GM23338 (cell line): ENCODE measurements around the gene ICAM5. TPM values are rescaled to one million over a fixed set of nuclear protein-coding genes. Genes with fewer than 3 reads are reported as not detected.

ENCODE experiments used
- ATAC-seq: fragments of 200-7000 bp; cut with Tn5 transposase; 3 replicates; pipeline ENCODE4 v1.9.1; 2020
- DNase-seq: peaks from one replicate; pipeline ENCODE4 v3.0.0-alpha.2; 2015; ENCODE audit warnings: low spot score
- H2AFZ ChIP-seq: fragments of 200-600 bp; sonication (generic); 2 replicates; pipeline ENCODE4 v1.8.0; 2016; ENCODE audit warnings: antibody characterized with exemption, mild to moderate bottlenecking, moderate library complexity
- H3F3A ChIP-seq: fragments of 200-600 bp; sonication (generic); replicated peaks from 2 replicates; pipeline ENCODE4 v1.8.0; 2017; ENCODE audit warnings: antibody characterized with exemption, mixed run types, low read depth
- H3K27ac ChIP-seq: fragments of 200-600 bp; sonication (generic); 2 replicates; pipeline ENCODE4 v1.6.1; 2016; ENCODE audit warnings: low read depth
- H3K27me3 ChIP-seq: fragments of 200-600 bp; sonication (generic); 2 replicates; pipeline ENCODE4 v1.8.0; 2016; ENCODE audit warnings: mild to moderate bottlenecking, mixed run types, moderate library complexity; ENCODE audit not compliant: insufficient read depth
- H3K36me3 ChIP-seq: fragments of 200-600 bp; sonication (generic); 2 replicates; pipeline ENCODE4 v1.8.0; 2016; ENCODE audit warnings: mild to moderate bottlenecking; ENCODE audit not compliant: insufficient read depth
- H3K4me1 ChIP-seq: fragments of 200-600 bp; sonication (generic); 2 replicates; pipeline ENCODE4 v1.8.0; 2016; ENCODE audit warnings: mild to moderate bottlenecking, moderate library complexity; ENCODE audit not compliant: insufficient read depth
- H3K4me2 ChIP-seq: fragments of 200-600 bp; sonication (generic); 2 replicates; pipeline ENCODE4 v1.7.1; 2017; ENCODE audit warnings: mixed run types
- H3K4me3 ChIP-seq: fragments of 200-600 bp; sonication (generic); 2 replicates; pipeline ENCODE4 v1.6.1; 2016; ENCODE audit warnings: mixed run types
- H3K79me2 ChIP-seq: fragments of 200-600 bp; sonication (generic); replicated peaks from 2 replicates; pipeline ENCODE4 v1.8.0; 2017; ENCODE audit warnings: mild to moderate bottlenecking; ENCODE audit not compliant: insufficient read depth
- H3K9me2 ChIP-seq: fragments of 200-600 bp; sonication (generic); 2 replicates; pipeline ENCODE4 v1.8.0; 2017; ENCODE audit not compliant: insufficient read depth
- H4K20me1 ChIP-seq: fragments of 200-600 bp; sonication (generic); replicated peaks from 2 replicates; pipeline ENCODE4 v1.8.0; 2017; ENCODE audit warnings: mild to moderate bottlenecking; ENCODE audit not compliant: insufficient read depth
- H3K27ac Mint-ChIP-seq: 2 replicates; pipeline ENCODE4 v1.8.0; 2020; ENCODE audit warnings: inconsistent platforms, mild to moderate bottlenecking, moderate library complexity, mixed read lengths
- H3K27me3 Mint-ChIP-seq: 3 replicates; pipeline ENCODE4 v1.8.0; 2022; ENCODE audit warnings: low read depth, mild to moderate bottlenecking, moderate library complexity, mixed read lengths, inconsistent platforms; ENCODE audit not compliant: insufficient read depth, poor library complexity
- H3K36me3 Mint-ChIP-seq: 3 replicates; pipeline ENCODE4 v1.8.0; 2021; ENCODE audit warnings: low read depth, mild to moderate bottlenecking, inconsistent platforms, moderate library complexity, mixed read lengths
- H3K4me1 Mint-ChIP-seq: 3 replicates; pipeline ENCODE4 v1.8.0; 2020; ENCODE audit warnings: mild to moderate bottlenecking, inconsistent platforms, mixed read lengths
- H3K4me3 Mint-ChIP-seq: 3 replicates; pipeline ENCODE4 v1.8.0; 2021; ENCODE audit warnings: moderate library complexity, mild to moderate bottlenecking, inconsistent platforms, mixed read lengths
- H3K9me3 Mint-ChIP-seq: 3 replicates; pipeline ENCODE4 v1.8.0; 2020; ENCODE audit warnings: moderate library complexity, mild to moderate bottlenecking, inconsistent platforms, mixed read lengths
- CREB1 ChIP-seq: fragments of 250-450 bp; sonication (Bioruptor Pico); IDR thresholded peaks from 2 replicates; pipeline ENCODE4 v1.5.0; 2020; ENCODE audit warnings: low read depth, mild to moderate bottlenecking, moderate library complexity
- ETS1 ChIP-seq: IDR thresholded peaks from 2 replicates; pipeline ENCODE4 v1.6.1; 2016; ENCODE audit warnings: antibody characterized with exemption
- EZH2 ChIP-seq: fragments of 200-600 bp; sonication (generic); IDR thresholded peaks from one replicate; pipeline ENCODE4 v1.8.0; 2017; ENCODE audit warnings: antibody characterized with exemption, mild to moderate bottlenecking, low read depth; ENCODE audit not compliant: unreplicated experiment
- EZH2phosphoT487 ChIP-seq: fragments of 200-600 bp; sonication (generic); IDR thresholded peaks from one replicate; pipeline ENCODE4 v1.8.1; 2018; ENCODE audit warnings: antibody characterized with exemption; ENCODE audit not compliant: unreplicated experiment
- JUNB ChIP-seq: IDR thresholded peaks from one replicate; pipeline ENCODE4 v1.6.1; 2016; ENCODE audit warnings: antibody characterized with exemption; ENCODE audit not compliant: unreplicated experiment
- NANOG ChIP-seq: IDR thresholded peaks from 2 replicates; pipeline ENCODE4 v1.6.1; 2016; ENCODE audit warnings: antibody characterized with exemption, borderline replicate concordance
- POLR2AphosphoS5 ChIP-seq: IDR thresholded peaks from 2 replicates; pipeline ENCODE4 v1.6.1; 2016; ENCODE audit warnings: antibody characterized with exemption, low read depth
- REST ChIP-seq: IDR thresholded peaks from one replicate; pipeline ENCODE4 v1.6.1; 2018; ENCODE audit warnings: antibody characterized with exemption; ENCODE audit not compliant: unreplicated experiment
- STAT1 ChIP-seq: IDR thresholded peaks from one replicate; pipeline ENCODE4 v1.6.1; 2016; ENCODE audit warnings: antibody characterized with exemption; ENCODE audit not compliant: unreplicated experiment
- ZNF114 ChIP-seq: fragments of 250-450 bp; sonication (Bioruptor Pico); IDR thresholded peaks from 2 replicates; pipeline ENCODE4 v1.5.0; 2020; ENCODE audit warnings: mild to moderate bottlenecking, moderate library complexity
- ZNF331 ChIP-seq: fragments of 250-450 bp; sonication (Bioruptor Pico); IDR thresholded peaks from 2 replicates; pipeline ENCODE4 v1.5.0; 2020; ENCODE audit warnings: low read depth, mild to moderate bottlenecking, moderate library complexity
- polyA plus RNA-seq: library from polyadenylated mRNA; unstranded; fragments of >200 nt; fragmentation: Nextera tagmentation; extraction: Ambion mirVana; gene quantifications from 2 replicates; pipeline ENCODE4 v1.2.1, GENCODE V29; 2016
- total RNA-seq: library from RNA; depleted of rRNA; stranded (reverse); fragments of >200 nt; shearing (Covaris generic); gene quantifications from 2 replicates; pipeline ENCODE4 v1.2.3, GENCODE V29; 2014
- TF ChIP-seq, protein P1 (sequence below): fragments of 250-450 bp; sonication (Bioruptor Pico); IDR thresholded peaks from 2 replicates; pipeline ENCODE4 v1.5.0; 2020; ENCODE audit warnings: mild to moderate bottlenecking, moderate library complexity

Gene ICAM5
- total and polyA plus RNA-seq, 2 experiments from 2014 or later = 0.47 to 4.6 TPM

DNA sequence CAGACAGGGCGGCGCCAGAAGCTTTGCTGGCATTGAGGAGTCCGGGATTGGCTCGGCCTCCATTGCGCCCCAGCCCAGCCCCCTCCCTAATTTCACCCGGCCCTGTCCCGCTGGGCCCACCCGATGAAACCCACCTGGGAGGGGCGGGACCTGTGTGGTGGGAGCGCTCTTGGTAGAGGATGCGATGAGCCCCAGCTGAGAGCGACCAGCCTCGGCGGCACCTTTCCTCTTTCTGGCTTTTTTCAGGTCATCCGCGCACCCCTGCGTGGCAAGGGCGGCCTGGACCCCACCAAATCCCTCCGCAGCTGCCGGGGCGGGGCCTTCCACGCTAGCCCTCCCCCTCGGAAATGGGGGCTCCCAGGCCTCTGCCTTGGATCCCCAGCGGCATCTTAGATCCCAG lies 19.7 kb downstream of the ICAM5 start, which contains the start of gene ZGLP1:
Gene ZGLP1 (minus strand): TSS at position 393 of the 400 bp plus-strand sequence.
- ATAC-seq (no peak), DNase-seq (no peak)
- Histone ChIP-seq H2AFZ (no peak within 1 kb of the TSS), H3K79me2 (peaks cover under 1% of the 10 kb centered on the region; the same call in 1 of the 2 replicates), H3F3A (no peaks in the 10 kb centered on the region), H3K4me3 (no peak within 1 kb of the TSS), H3K36me3 (no peaks in the 10 kb centered on the region), H3K4me2 (no peak within 1 kb of the TSS), H3K9me2 (no peaks in the 10 kb centered on the region), H3K27me3 (no peaks in the 10 kb centered on the region), H3K27ac (no peak within 1 kb of the TSS), H3K4me1 (no peaks in the 10 kb centered on the region), H4K20me1 (no peaks in the 10 kb centered on the region)
- Mint-ChIP-seq H3K36me3 (peaks cover 7% of the 10 kb centered on the region), H3K4me3 (no peak within 1 kb of the TSS; the same call in 2 of the 3 replicates), H3K27ac (no peak within 1 kb of the TSS), H3K27me3 (peaks cover 17% of the 10 kb centered on the region), H3K4me1 (no peaks in the 10 kb centered on the region; the same call in 1 of the 3 replicates), H3K9me3 (no peaks in the 10 kb centered on the region)
- TF ChIP-seq CREB1 (no peak), NANOG (no peak), STAT1 (no peak), JUNB (no peak), ETS1 (no peak), ZNF114 (no peak), EZH2 (no peak), EZH2phosphoT487 (no peak), POLR2AphosphoS5 (no peak), ZNF331 (CRISPR knock-in tag) (no peak), REST (no peak)
- TF ChIP-seq, protein P1, sequence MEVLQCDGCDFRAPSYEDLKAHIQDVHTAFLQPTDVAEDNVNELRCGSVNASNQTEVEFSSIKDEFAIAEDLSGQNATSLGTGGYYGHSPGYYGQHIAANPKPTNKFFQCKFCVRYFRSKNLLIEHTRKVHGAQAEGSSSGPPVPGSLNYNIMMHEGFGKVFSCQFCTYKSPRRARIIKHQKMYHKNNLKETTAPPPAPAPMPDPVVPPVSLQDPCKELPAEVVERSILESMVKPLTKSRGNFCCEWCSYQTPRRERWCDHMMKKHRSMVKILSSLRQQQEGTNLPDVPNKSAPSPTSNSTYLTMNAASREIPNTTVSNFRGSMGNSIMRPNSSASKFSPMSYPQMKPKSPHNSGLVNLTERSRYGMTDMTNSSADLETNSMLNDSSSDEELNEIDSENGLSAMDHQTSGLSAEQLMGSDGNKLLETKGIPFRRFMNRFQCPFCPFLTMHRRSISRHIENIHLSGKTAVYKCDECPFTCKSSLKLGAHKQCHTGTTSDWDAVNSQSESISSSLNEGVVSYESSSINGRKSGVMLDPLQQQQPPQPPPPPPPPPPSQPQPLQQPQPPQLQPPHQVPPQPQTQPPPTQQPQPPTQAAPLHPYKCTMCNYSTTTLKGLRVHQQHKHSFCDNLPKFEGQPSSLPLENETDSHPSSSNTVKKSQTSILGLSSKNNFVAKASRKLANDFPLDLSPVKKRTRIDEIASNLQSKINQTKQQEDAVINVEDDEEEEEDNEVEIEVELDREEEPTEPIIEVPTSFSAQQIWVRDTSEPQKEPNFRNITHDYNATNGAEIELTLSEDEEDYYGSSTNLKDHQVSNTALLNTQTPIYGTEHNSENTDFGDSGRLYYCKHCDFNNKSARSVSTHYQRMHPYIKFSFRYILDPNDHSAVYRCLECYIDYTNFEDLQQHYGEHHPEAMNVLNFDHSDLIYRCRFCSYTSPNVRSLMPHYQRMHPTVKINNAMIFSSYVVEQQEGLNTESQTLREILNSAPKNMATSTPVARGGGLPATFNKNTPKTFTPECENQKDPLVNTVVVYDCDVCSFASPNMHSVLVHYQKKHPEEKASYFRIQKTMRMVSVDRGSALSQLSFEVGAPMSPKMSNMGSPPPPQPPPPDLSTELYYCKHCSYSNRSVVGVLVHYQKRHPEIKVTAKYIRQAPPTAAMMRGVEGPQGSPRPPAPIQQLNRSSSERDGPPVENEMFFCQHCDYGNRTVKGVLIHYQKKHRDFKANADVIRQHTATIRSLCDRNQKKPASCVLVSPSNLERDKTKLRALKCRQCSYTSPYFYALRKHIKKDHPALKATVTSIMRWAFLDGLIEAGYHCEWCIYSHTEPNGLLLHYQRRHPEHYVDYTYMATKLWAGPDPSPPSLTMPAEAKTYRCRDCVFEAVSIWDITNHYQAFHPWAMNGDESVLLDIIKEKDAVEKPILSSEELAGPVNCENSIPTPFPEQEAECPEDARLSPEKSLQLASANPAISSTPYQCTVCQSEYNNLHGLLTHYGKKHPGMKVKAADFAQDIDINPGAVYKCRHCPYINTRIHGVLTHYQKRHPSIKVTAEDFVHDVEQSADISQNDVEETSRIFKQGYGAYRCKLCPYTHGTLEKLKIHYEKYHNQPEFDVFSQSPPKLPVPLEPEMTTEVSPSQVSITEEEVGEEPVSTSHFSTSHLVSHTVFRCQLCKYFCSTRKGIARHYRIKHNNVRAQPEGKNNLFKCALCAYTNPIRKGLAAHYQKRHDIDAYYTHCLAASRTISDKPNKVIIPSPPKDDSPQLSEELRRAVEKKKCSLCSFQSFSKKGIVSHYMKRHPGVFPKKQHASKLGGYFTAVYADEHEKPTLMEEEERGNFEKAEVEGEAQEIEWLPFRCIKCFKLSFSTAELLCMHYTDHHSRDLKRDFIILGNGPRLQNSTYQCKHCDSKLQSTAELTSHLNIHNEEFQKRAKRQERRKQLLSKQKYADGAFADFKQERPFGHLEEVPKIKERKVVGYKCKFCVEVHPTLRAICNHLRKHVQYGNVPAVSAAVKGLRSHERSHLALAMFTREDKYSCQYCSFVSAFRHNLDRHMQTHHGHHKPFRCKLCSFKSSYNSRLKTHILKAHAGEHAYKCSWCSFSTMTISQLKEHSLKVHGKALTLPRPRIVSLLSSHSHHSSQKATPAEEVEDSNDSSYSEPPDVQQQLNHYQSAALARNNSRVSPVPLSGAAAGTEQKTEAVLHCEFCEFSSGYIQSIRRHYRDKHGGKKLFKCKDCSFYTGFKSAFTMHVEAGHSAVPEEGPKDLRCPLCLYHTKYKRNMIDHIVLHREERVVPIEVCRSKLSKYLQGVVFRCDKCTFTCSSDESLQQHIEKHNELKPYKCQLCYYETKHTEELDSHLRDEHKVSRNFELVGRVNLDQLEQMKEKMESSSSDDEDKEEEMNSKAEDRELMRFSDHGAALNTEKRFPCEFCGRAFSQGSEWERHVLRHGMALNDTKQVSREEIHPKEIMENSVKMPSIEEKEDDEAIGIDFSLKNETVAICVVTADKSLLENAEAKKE (CRISPR knock-in tag) = no peak
